GM12878 (cell line): ENCODE data around the gene MRPS5. TPM values are rescaled to one million over a fixed set of nuclear protein-coding genes. Genes with fewer than 3 reads are reported as not detected.

Source experiments
- BCL11A ChIP-seq: IDR thresholded peaks from 2 replicates; pipeline ENCODE4 v1.6.1; 2011; ENCODE audit warnings: low read depth, low read length
- CBX5 ChIP-seq: sonication (generic); IDR thresholded peaks from 2 replicates; pipeline ENCODE4 v1.6.1; 2016; ENCODE audit warnings: low read depth, moderate library complexity, mild to moderate bottlenecking, inconsistent platforms
- CHD1 ChIP-seq: IDR thresholded peaks from 2 replicates; pipeline ENCODE4 v1.6.1; 2012; ENCODE audit warnings: low read depth, low read length, improper control_type of control experiment
- FOXK2 ChIP-seq: fragments of 450-650 bp; IDR thresholded peaks from 2 replicates; pipeline ENCODE4 v1.6.1; 2017; ENCODE audit warnings: mild to moderate bottlenecking, moderate library complexity
- GATAD2B ChIP-seq: fragments of 450-650 bp; conservative IDR thresholded peaks from 2 replicates; pipeline ENCODE4 v1.6.1; 2017; ENCODE audit warnings: low read depth, mild to moderate bottlenecking, moderate library complexity
- LARP7 ChIP-seq: fragments of 450-650 bp; IDR thresholded peaks from 2 replicates; pipeline ENCODE4 v1.6.1; 2017; ENCODE audit warnings: mild to moderate bottlenecking
- MEF2B ChIP-seq: fragments of 450-650 bp; IDR thresholded peaks from 2 replicates; pipeline ENCODE4 v1.6.1; 2018; ENCODE audit warnings: mild to moderate bottlenecking, moderate library complexity; ENCODE audit not compliant: partially characterized antibody, poor library complexity, severe bottlenecking
- NR2C1 ChIP-seq: fragments of 450-650 bp; IDR thresholded peaks from 2 replicates; pipeline ENCODE4 v1.6.1; 2017; ENCODE audit warnings: antibody characterized with exemption, mild to moderate bottlenecking, moderate library complexity
- PKNOX1 ChIP-seq: fragments of 450-650 bp; IDR thresholded peaks from 2 replicates; pipeline ENCODE4 v1.6.1; 2016; ENCODE audit warnings: mild to moderate bottlenecking
- POLR2A ChIP-seq: IDR thresholded peaks from 2 replicates; pipeline ENCODE4 v1.6.1; 2011; ENCODE audit warnings: low read depth, mild to moderate bottlenecking, low read length
- POLR2AphosphoS2 ChIP-seq: IDR thresholded peaks from 2 replicates; pipeline ENCODE4 v1.6.1; 2011; ENCODE audit warnings: low read depth, mild to moderate bottlenecking, low read length, improper control_type of control experiment, moderate library complexity
- SIX5 ChIP-seq: IDR thresholded peaks from 2 replicates; pipeline ENCODE4 v1.6.1; 2011; ENCODE audit warnings: mild to moderate bottlenecking, low read depth, low read length, moderate library complexity; ENCODE audit not compliant: severe bottlenecking
- SMAD5 ChIP-seq: IDR thresholded peaks from 2 replicates; pipeline ENCODE4 v1.6.1; 2016; ENCODE audit warnings: antibody characterized with exemption, low read depth
- SUZ12 ChIP-seq: fragments of 200-600 bp; sonication (generic); IDR thresholded peaks from one replicate; pipeline ENCODE4 v1.6.1; 2018; ENCODE audit warnings: antibody characterized with exemption, mild to moderate bottlenecking; ENCODE audit not compliant: unreplicated experiment
- TAF1 ChIP-seq: IDR thresholded peaks from 2 replicates; pipeline ENCODE4 v1.6.1; 2011; ENCODE audit warnings: mild to moderate bottlenecking, low read depth, low read length, borderline replicate concordance
- TCF12 ChIP-seq: IDR thresholded peaks from 2 replicates; pipeline ENCODE4 v1.6.1; 2011; ENCODE audit warnings: low read depth, mild to moderate bottlenecking, low read length
- ZBTB11 ChIP-seq: fragments of 450-650 bp; formaldehyde crosslinking; IDR thresholded peaks from 2 replicates; pipeline ENCODE4 v1.5.0; 2022; ENCODE audit warnings: mild to moderate bottlenecking, missing genetic modification characterization
- ZNF207 ChIP-seq: fragments of 450-650 bp; IDR thresholded peaks from 2 replicates; pipeline ENCODE4 v1.6.1; 2014; ENCODE audit warnings: antibody characterized with exemption, mild to moderate bottlenecking, borderline replicate concordance
- ZNF384 ChIP-seq: IDR thresholded peaks from 2 replicates; pipeline ENCODE4 v1.6.1; 2012; ENCODE audit warnings: low read depth, mild to moderate bottlenecking, low read length, improper control_type of control experiment, borderline replicate concordance
- polyA plus RNA-seq, 11 experiments: library from polyadenylated mRNA; depleted of rRNA in 4 of 11; unstranded in 6 of 11; stranded (reverse) in 5 of 11; fragments of >200 nt; fragmentation: Nextera tagmentation in 4 of 11; fragmentation: Illumina TruSeq in 1 of 11; extraction: Ambion mirVana in 4 of 11; extraction: Trizol in 1 of 11; gene quantifications; 1 replicate in 1 of 11; 2 replicates in 10 of 11; pipeline versions ENCODE4 v1.2.1 to v1.2.3, GENCODE V29; 2011 to 2016; ENCODE audit warnings: inconsistent platforms in 2 of 11, missing spikeins in 2 of 11, low read depth in 1 of 11
- total RNA-seq, 4 experiments: library from RNA; depleted of rRNA in 3 of 4; stranded (reverse); fragments of >200 nt in 3 of 4; fragmentation: Illumina TruSeq in 1 of 4; extraction: Trizol in 1 of 4; gene quantifications; 2 replicates each; pipeline versions ENCODE4 v1.2.1 to v1.2.3, GENCODE V29; 2013 to 2021
- TF ChIP-seq, protein P1 (sequence below): fragments of 450-650 bp; IDR thresholded peaks from 2 replicates; pipeline ENCODE4 v1.6.1; 2018; ENCODE audit warnings: borderline replicate concordance, mild to moderate bottlenecking; ENCODE audit not compliant: partially characterized antibody
- TF ChIP-seq, protein P2 (sequence below): IDR thresholded peaks from 2 replicates; pipeline ENCODE4 v1.6.1; 2012; ENCODE audit warnings: low read depth, low read length, improper control_type of control experiment
- TF ChIP-seq, protein P3 (sequence below): fragments of 450-650 bp; IDR thresholded peaks from 2 replicates; pipeline ENCODE4 v1.6.1; 2017; ENCODE audit warnings: borderline replicate concordance

The MRPS5 gene
- total and polyA plus RNA-seq, 10 of the 15 experiments (the other 5 are each of a cell fraction or from before 2014, with no cell fraction given) = 54.8 to 93.0 (median 76.3) TPM

- TF ChIP-seq, protein P1, sequence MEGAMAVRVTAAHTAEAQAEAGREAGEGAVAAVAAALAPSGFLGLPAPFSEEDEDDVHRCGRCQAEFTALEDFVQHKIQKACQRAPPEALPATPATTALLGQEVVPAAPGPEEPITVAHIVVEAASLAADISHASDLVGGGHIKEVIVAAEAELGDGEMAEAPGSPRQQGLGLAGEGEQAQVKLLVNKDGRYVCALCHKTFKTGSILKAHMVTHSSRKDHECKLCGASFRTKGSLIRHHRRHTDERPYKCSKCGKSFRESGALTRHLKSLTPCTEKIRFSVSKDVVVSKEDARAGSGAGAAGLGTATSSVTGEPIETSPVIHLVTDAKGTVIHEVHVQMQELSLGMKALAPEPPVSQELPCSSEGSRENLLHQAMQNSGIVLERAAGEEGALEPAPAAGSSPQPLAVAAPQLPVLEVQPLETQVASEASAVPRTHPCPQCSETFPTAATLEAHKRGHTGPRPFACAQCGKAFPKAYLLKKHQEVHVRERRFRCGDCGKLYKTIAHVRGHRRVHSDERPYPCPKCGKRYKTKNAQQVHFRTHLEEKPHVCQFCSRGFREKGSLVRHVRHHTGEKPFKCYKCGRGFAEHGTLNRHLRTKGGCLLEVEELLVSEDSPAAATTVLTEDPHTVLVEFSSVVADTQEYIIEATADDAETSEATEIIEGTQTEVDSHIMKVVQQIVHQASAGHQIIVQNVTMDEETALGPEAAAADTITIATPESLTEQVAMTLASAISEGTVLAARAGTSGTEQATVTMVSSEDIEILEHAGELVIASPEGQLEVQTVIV = no peak
- TF ChIP-seq SUZ12 = no peak
- TF ChIP-seq, protein P2, sequence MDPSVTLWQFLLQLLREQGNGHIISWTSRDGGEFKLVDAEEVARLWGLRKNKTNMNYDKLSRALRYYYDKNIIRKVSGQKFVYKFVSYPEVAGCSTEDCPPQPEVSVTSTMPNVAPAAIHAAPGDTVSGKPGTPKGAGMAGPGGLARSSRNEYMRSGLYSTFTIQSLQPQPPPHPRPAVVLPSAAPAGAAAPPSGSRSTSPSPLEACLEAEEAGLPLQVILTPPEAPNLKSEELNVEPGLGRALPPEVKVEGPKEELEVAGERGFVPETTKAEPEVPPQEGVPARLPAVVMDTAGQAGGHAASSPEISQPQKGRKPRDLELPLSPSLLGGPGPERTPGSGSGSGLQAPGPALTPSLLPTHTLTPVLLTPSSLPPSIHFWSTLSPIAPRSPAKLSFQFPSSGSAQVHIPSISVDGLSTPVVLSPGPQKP = no peak
- TF ChIP-seq ZNF384 = no peak
- no peak for TF ChIP-seq ZBTB11
- no peak for TF ChIP-seq SIX5
- TF ChIP-seq NR2C1 = no peak
- TF ChIP-seq CBX5 = no peak
- no peak for TF ChIP-seq POLR2A
- peak; percentile 13; the same call in 1 of the 2 replicates for TF ChIP-seq TCF12
- TF ChIP-seq CHD1 = no peak
- no peak for TF ChIP-seq POLR2AphosphoS2
- TF ChIP-seq GATAD2B = peak; percentile 85
- no peak for TF ChIP-seq LARP7
- no peak for TF ChIP-seq PKNOX1
- no peak for TF ChIP-seq ZNF207
- no peak for TF ChIP-seq BCL11A
- TF ChIP-seq FOXK2 = no peak
- TF ChIP-seq, protein P3, sequence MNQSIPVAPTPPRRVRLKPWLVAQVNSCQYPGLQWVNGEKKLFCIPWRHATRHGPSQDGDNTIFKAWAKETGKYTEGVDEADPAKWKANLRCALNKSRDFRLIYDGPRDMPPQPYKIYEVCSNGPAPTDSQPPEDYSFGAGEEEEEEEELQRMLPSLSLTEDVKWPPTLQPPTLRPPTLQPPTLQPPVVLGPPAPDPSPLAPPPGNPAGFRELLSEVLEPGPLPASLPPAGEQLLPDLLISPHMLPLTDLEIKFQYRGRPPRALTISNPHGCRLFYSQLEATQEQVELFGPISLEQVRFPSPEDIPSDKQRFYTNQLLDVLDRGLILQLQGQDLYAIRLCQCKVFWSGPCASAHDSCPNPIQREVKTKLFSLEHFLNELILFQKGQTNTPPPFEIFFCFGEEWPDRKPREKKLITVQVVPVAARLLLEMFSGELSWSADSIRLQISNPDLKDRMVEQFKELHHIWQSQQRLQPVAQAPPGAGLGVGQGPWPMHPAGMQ = no peak
- TF ChIP-seq SMAD5 = no peak
- TF ChIP-seq TAF1 = no peak
- peak; percentile 90 for TF ChIP-seq MEF2B
Measured at GRCh38 chr2:95043300-95044093, 78.1 kb downstream of the MRPS5 start (continued).
